IMR-90 (cell line): ENCODE measurements around the gene RPS5. TPM values are rescaled to one million over a fixed set of nuclear protein-coding genes. Genes with fewer than 3 reads are reported as not detected.
"Not testable (repeated sequence)": the region's sequence is repeated elsewhere in the genome, so short reads cannot be mapped to it uniquely, and the experiment has no call there.

ENCODE experiments used
- ATAC-seq: fragments of 200-7000 bp; cut with Tn5 transposase; 2 replicates; pipeline ENCODE4 v1.9.1; 2020; ENCODE audit warnings: low read depth, mild to moderate bottlenecking, moderate library complexity
- BruUV-seq: library from RNA; stranded (reverse); fragments of 400-500 nt; replicated peaks from 2 replicates; lab custom pipeline; 2021; lab: Mats Ljungman, UMichigan
- CTCF ChIA-PET: fragments of 300-600 bp; formaldehyde crosslinking; extraction: SDS; loops from one replicate; lab custom pipeline; 2021; ENCODE audit warnings: antibody characterized with exemption; lab: Yijun Ruan, JAX
- POLR2A ChIA-PET: fragments of 300-600 bp; sonication (Branson Sonifier 250); formaldehyde crosslinking; loops from one replicate; lab custom pipeline; 2022; ENCODE audit warnings: antibody characterized with exemption; ENCODE audit not compliant: unreplicated experiment; lab: Charles Lee
- DNase-seq: peaks from one replicate; pipeline ENCODE4 v3.0.0; 2013
- H2AFZ ChIP-seq: replicated peaks from 2 replicates; pipeline ENCODE3; 2013; ENCODE audit warnings: low read length, mild to moderate bottlenecking; ENCODE audit not compliant: poor library complexity
- H2AK5ac ChIP-seq: 2 replicates; pipeline ENCODE4 v1.6.1; 2013; ENCODE audit warnings: low read depth, low read length, inconsistent platforms
- H2AK9ac ChIP-seq: replicated peaks from 2 replicates; pipeline ENCODE3; 2013; ENCODE audit warnings: mild to moderate bottlenecking, low read depth, low read length, moderate library complexity; ENCODE audit not compliant: poor library complexity
- H2BK120ac ChIP-seq: 2 replicates; pipeline ENCODE4 v1.6.1; 2013; ENCODE audit warnings: low read depth, low read length, inconsistent platforms
- H2BK15ac ChIP-seq: 3 replicates; pipeline ENCODE4 v1.6.1; 2013; ENCODE audit warnings: low read depth, low read length, inconsistent platforms
- H2BK20ac ChIP-seq: 2 replicates; pipeline ENCODE4 v1.6.1; 2013; ENCODE audit warnings: low read depth, mild to moderate bottlenecking, inconsistent platforms, low read length, moderate library complexity
- H2BK5ac ChIP-seq: 2 replicates; pipeline ENCODE4 v1.6.1; 2013; ENCODE audit warnings: mild to moderate bottlenecking, low read depth, low read length, inconsistent platforms; ENCODE audit not compliant: poor library complexity, severe bottlenecking
- H3K14ac ChIP-seq: replicated peaks from 2 replicates; pipeline ENCODE4 v1.6.1; 2013; ENCODE audit warnings: low read depth, low read length, inconsistent platforms
- H3K18ac ChIP-seq: 2 replicates; pipeline ENCODE4 v1.6.1; 2013; ENCODE audit warnings: low read depth, low read length, control low read depth
- H3K23ac ChIP-seq: 2 replicates; pipeline ENCODE4 v1.6.1; 2013; ENCODE audit warnings: low read depth, low read length, inconsistent platforms
- H3K27ac ChIP-seq: 2 replicates; pipeline ENCODE4 v1.5.1; 2013; ENCODE audit warnings: mild to moderate bottlenecking, control low read depth, low read length; ENCODE audit not compliant: insufficient read depth
- H3K27me3 ChIP-seq: 2 replicates; pipeline ENCODE4 v1.6.1; 2013; ENCODE audit warnings: low read length; ENCODE audit not compliant: control insufficient read depth, insufficient read depth
- H3K36me3 ChIP-seq: 2 replicates; pipeline ENCODE4 v1.6.1; 2013; ENCODE audit warnings: low read length, mixed read lengths; ENCODE audit not compliant: control insufficient read depth, insufficient read depth
- H3K4ac ChIP-seq: 2 replicates; pipeline ENCODE4 v1.6.1; 2013; ENCODE audit warnings: low read depth, low read length, inconsistent platforms
- H3K4me1 ChIP-seq: 2 replicates; pipeline ENCODE4 v1.6.1; 2013; ENCODE audit warnings: low read length, mixed read lengths; ENCODE audit not compliant: control insufficient read depth, insufficient read depth
- H3K4me2 ChIP-seq: 2 replicates; pipeline ENCODE4 v1.6.1; 2013; ENCODE audit warnings: low read depth, mild to moderate bottlenecking, control low read depth, low read length, moderate library complexity
- H3K4me3 ChIP-seq: 2 replicates; pipeline ENCODE4 v1.5.1; 2013; ENCODE audit warnings: low read depth, mild to moderate bottlenecking, control low read depth, low read length, moderate library complexity; ENCODE audit not compliant: insufficient read depth
- H3K56ac ChIP-seq: 2 replicates; pipeline ENCODE4 v1.6.1; 2013; ENCODE audit warnings: low read length, inconsistent platforms; ENCODE audit not compliant: insufficient read depth; ENCODE audit errors: extremely low read depth
- H3K79me1 ChIP-seq, 2 experiments: 2 replicates each; pipeline ENCODE4 v1.6.1; 2013; ENCODE audit warnings: low read length in 2 of 2, inconsistent platforms in 1 of 2, low read depth in 1 of 2
- H3K9ac ChIP-seq: 2 replicates; pipeline ENCODE4 v1.6.1; 2013; ENCODE audit warnings: low read depth, low read length, control low read depth
- H3K9me1 ChIP-seq: 2 replicates; pipeline ENCODE4 v1.6.1; 2013; ENCODE audit warnings: low read length, inconsistent platforms; ENCODE audit not compliant: insufficient read depth
- H3K9me3 ChIP-seq: 2 replicates; pipeline ENCODE4 v1.6.1; 2013; ENCODE audit warnings: low read length; ENCODE audit not compliant: control insufficient read depth, insufficient read depth
- H4K20me1 ChIP-seq: 2 replicates; pipeline ENCODE4 v1.6.1; 2013; ENCODE audit warnings: low read length, inconsistent platforms; ENCODE audit not compliant: insufficient read depth
- H4K5ac ChIP-seq: 2 replicates; pipeline ENCODE4 v1.6.1; 2013; ENCODE audit warnings: mild to moderate bottlenecking, low read depth, low read length, control low read depth
- H4K8ac ChIP-seq, 2 experiments: 2 replicates each; pipeline ENCODE4 v1.6.1; 2013; ENCODE audit warnings: low read depth in 2 of 2, low read length in 2 of 2, control low read depth in 1 of 2, inconsistent platforms in 1 of 2
- H4K91ac ChIP-seq: 2 replicates; pipeline ENCODE4 v1.6.1; 2013; ENCODE audit warnings: low read depth, low read length, inconsistent platforms; ENCODE audit not compliant: insufficient read depth
- WGBS, 2 experiments: methylation state at CpG; one replicate each; pipeline versions ENCODE4 v1.1.5 to v1.1.7; 2013; ENCODE audit warnings: missing lambda C conversion rate in 2 of 2; ENCODE audit not compliant: insufficient read length in 1 of 2; ENCODE audit errors: extremely low coverage in 2 of 2; 5-methylcytosine and 5-hydroxymethylcytosine counted together
- dilution Hi-C: fragments of 300-500 bp; cut with HindIII; formaldehyde crosslinking; loops from one replicate; pipeline ENCODE4 v1.14.3; 2018; ENCODE audit warnings: low sequenced_read_pairs; ENCODE audit not compliant: unreplicated experiment
- in situ Hi-C: fragments of 300-500 bp; cut with MboI; formaldehyde crosslinking; loops from 3 replicates; pipeline ENCODE4 v1.14.3; 2019; ENCODE audit warnings: low sequenced_read_pairs, inconsistent platforms, mixed read lengths
- intact Hi-C: fragments of 100-400 bp; cut with micrococcal nuclease; formaldehyde crosslinking; loops from 2 replicates; pipeline ENCODE4 v1.10.0; 2022
- polyA plus RNA-seq, 3 experiments: library from polyadenylated mRNA; depleted of rRNA; stranded (reverse); fragments of >200 nt; gene quantifications; 2 replicates each; pipeline ENCODE4 v1.2.3, GENCODE V29; 2012; ENCODE audit warnings: low replicate concordance in 1 of 3
- total RNA-seq: library from RNA; depleted of rRNA; stranded (reverse); fragments of >200 nt; gene quantifications from 2 replicates; pipeline ENCODE4 v1.2.3, GENCODE V29; 2012

RPS5 gene
- total and polyA plus RNA-seq, 2 of the 4 experiments (the other 2 are of a cell fraction): 3,265 to 5,858 TPM

DNA sequence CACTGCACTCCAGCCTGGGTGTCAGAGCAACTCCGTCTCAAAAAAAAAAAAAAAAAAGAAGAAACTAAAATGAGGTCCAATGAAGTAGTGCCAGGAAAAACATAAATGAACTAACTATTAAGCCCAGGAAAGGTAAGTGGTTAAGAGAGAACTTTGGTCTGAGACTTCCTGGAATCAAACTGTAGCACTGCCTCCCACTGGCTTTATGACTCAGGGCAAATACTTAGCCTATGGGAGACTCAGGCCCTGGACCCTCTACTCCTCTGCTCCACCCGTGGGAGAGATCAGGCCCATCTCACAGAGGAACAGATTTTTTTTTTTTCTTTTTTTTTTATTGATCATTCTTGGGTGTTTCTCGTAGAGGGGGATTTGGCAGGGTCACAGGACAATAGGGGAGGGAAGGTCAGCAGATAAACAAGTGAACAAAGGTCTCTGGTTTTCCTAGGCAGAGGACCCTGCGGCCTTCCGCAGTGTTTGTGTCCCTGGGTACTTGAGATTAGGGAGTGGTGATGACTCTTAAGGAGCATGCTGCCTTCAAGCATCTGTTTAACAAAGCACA, 16.9 kb downstream of the RPS5 start:
- H3K4me2 ChIP-seq, H3K18ac ChIP-seq, H2BK20ac ChIP-seq, H3K36me3 ChIP-seq, H3K9me3 ChIP-seq, H4K20me1 ChIP-seq, H2AFZ ChIP-seq, H4K8ac ChIP-seq, H4K91ac ChIP-seq, H3K4me3 ChIP-seq, H2BK5ac ChIP-seq, H3K23ac ChIP-seq, H3K9ac ChIP-seq, H3K27me3 ChIP-seq, DNase-seq, CTCF ChIA-PET, in situ Hi-C loops, dilution Hi-C loops, BruUV-seq, H3K14ac ChIP-seq, H2BK120ac ChIP-seq, ATAC-seq, POLR2A ChIA-PET, H2AK5ac ChIP-seq, H4K5ac ChIP-seq, H2BK15ac ChIP-seq, H3K4ac ChIP-seq, H3K56ac ChIP-seq, H2AK9ac ChIP-seq, H3K27ac ChIP-seq, intact Hi-C loops: not testable (repeated sequence)
- Histone ChIP-seq H3K9me1 (peaks cover 10% of the 10 kb centered on the region), H3K79me1 (peaks cover 19 to 36% of the 10 kb centered on the region in 2 experiments), H3K4me1 (peaks cover 11% of the 10 kb centered on the region)
- no CpG with 5 or more reads among the region's 5 CpGs for WGBS, 2 experiments
